Activated T-cell treated with anti-CD3 and anti-CD28 coated beads, Interleukin-2, amount 50 U/mL, for 72 hours (primary cell): ENCODE results near the gene MRPL38. TPM values are rescaled to one million over a fixed set of nuclear protein-coding genes. Genes with fewer than 3 reads are reported as not detected.
A peak's percentile ranks its signal among the peaks of the same experiment; 100 is the strongest.

Source experiments
- ATAC-seq, 2 donors: fragments of 150-1000 bp; cut with Tn5 transposase; replicated peaks in 1 of 2; 2 replicates each; pipeline ENCODE4 v1.10.0; 2021; ENCODE audit warnings: moderate library complexity in 2 of 2, mild to moderate bottlenecking in 1 of 2
- DNase-seq, 2 donors: peaks; one replicate each; pipeline ENCODE4 v3.0.0; 2021 to 2022; ENCODE audit warnings: mixed read lengths in 1 of 2
- H3K27ac Mint-ChIP-seq: one replicate; pipeline ENCODE4 v1.8.0; 2022; ENCODE audit warnings: mild to moderate bottlenecking, moderate library complexity, mixed read lengths
- H3K27me3 Mint-ChIP-seq: one replicate; pipeline ENCODE4 v1.8.0; 2022; ENCODE audit warnings: low read depth, mixed read lengths
- H3K36me3 Mint-ChIP-seq, 2 donors: one replicate each; pipeline ENCODE4 v1.8.0; 2022; ENCODE audit warnings: mixed read lengths in 2 of 2, mild to moderate bottlenecking in 1 of 2; ENCODE audit not compliant: insufficient read depth in 2 of 2
- H3K4me1 Mint-ChIP-seq: one replicate; pipeline ENCODE4 v1.8.0; 2022; ENCODE audit warnings: low read depth, mixed read lengths
- H3K4me3 Mint-ChIP-seq, 2 donors: one replicate each; pipeline ENCODE4 v1.8.0; 2022; ENCODE audit warnings: mild to moderate bottlenecking in 2 of 2, mixed read lengths in 2 of 2, moderate library complexity in 2 of 2
- H3K9me3 Mint-ChIP-seq, 2 donors: one replicate each; pipeline ENCODE4 v1.8.0; 2022; ENCODE audit warnings: mixed read lengths in 2 of 2
- total RNA-seq, 2 donors: library from RNA; stranded (reverse); gene quantifications; one replicate each; pipeline ENCODE4 v1.2.3, GENCODE V29; 2022

MRPL38 gene
- 100 to 1,000 TPM; 101 to 117 TPM for total RNA-seq

GRCh38 chr17:75904749-75905521 lies at the start of gene MRPL38:
TSS of gene MRPL38 (minus strand) at chr17:75904884. CDS start at chr17:75904875, 9 bp downstream.
- H3K4me1 Mint-ChIP-seq, result peaks cover 23% of the 10 kb centered on the region
- H3K9me3 Mint-ChIP-seq, result no peaks in the 10 kb centered on the region
- H3K27ac Mint-ChIP-seq, result peak within 1 kb of the TSS; percentile 88
- peak within 1 kb of the TSS; percentile 96 to 97 for H3K4me3 Mint-ChIP-seq
- H3K27me3 Mint-ChIP-seq, result no peaks in the 10 kb centered on the region
- H3K36me3 Mint-ChIP-seq, result peaks cover 2 to 4% of the 10 kb centered on the region in 2 donors
- ATAC-seq (peak; percentile 98 to 99), DNase-seq (peak; percentile 97 to 99)

- no peaks in the 10 kb centered on the region for H3K4me1 Mint-ChIP-seq
- H3K4me3 Mint-ChIP-seq, result no peak overlapping the region
- DNase-seq, result no peak
- H3K9me3 Mint-ChIP-seq, result no peaks in the 10 kb centered on the region
- peaks cover 6 to 10% of the 10 kb centered on the region in 2 donors for H3K36me3 Mint-ChIP-seq
- H3K27me3 Mint-ChIP-seq, result no peaks in the 10 kb centered on the region
- H3K27ac Mint-ChIP-seq, result no peak overlapping the region
- ATAC-seq, result no peak
Observed at GRCh38 chr17:75950855-75951554, 46.3 kb upstream of the MRPL38 start.

- no peaks in the 10 kb centered on the region for H3K9me3 Mint-ChIP-seq
- ATAC-seq, result no peak
- no peak overlapping the region for H3K4me3 Mint-ChIP-seq
- no peaks in the 10 kb centered on the region for H3K4me1 Mint-ChIP-seq
- no peak for DNase-seq
- H3K36me3 Mint-ChIP-seq, result peaks cover 3 to 6% of the 10 kb centered on the region in 2 donors
- H3K27ac Mint-ChIP-seq, result no peak overlapping the region
- H3K27me3 Mint-ChIP-seq, result no peaks in the 10 kb centered on the region
Observed at GRCh38 chr17:75950421-75950820, 45.7 kb upstream of the MRPL38 start.

- DNase-seq, result no peak
- no peak for ATAC-seq
- Mint-ChIP-seq H3K27ac (no peak overlapping the region), H3K4me1 (peaks cover 14% of the 10 kb centered on the region), H3K27me3 (no peaks in the 10 kb centered on the region), H3K4me3 (no peak overlapping the region), H3K36me3 (peaks cover 0 to 5% of the 10 kb centered on the region in 2 donors), H3K9me3 (no peaks in the 10 kb centered on the region)
Observed at GRCh38 chr17:75945211-75945610, 40.5 kb upstream of the MRPL38 start.

- Mint-ChIP-seq H3K4me3 (no peak overlapping the region), H3K9me3 (no peaks in the 10 kb centered on the region), H3K27ac (no peak overlapping the region), H3K36me3 (peaks cover 0 to 3% of the 10 kb centered on the region in 2 donors), H3K4me1 (peaks cover 18% of the 10 kb centered on the region), H3K27me3 (no peaks in the 10 kb centered on the region)
- ATAC-seq (no peak), DNase-seq (no peak)
Observed at GRCh38 chr17:75943491-75943890, 38.8 kb upstream of the MRPL38 start.

GRCh38 chr17:75942473-75942872 lies 37.8 kb upstream of the MRPL38 start:
- Mint-ChIP-seq H3K27ac (no peak overlapping the region), H3K9me3 (no peaks in the 10 kb centered on the region), H3K36me3 (no peaks in the 10 kb centered on the region), H3K4me3 (no peak overlapping the region), H3K27me3 (no peaks in the 10 kb centered on the region), H3K4me1 (peaks cover 18% of the 10 kb centered on the region)
- ATAC-seq, result no peak
- no peak for DNase-seq

GRCh38 chr17:75941442-75941819 lies 36.7 kb upstream of the MRPL38 start:
- Mint-ChIP-seq H3K4me1 (peaks cover 18% of the 10 kb centered on the region), H3K9me3 (no peaks in the 10 kb centered on the region), H3K4me3 (peak overlapping the region; percentile 84 to 86), H3K36me3 (no peaks in the 10 kb centered on the region), H3K27ac (no peak overlapping the region), H3K27me3 (no peaks in the 10 kb centered on the region)
- DNase-seq (no peak), ATAC-seq (no peak)

GRCh38 chr17:75940727-75941441 lies 36.2 kb upstream of the MRPL38 start, which contains the start of gene FBF1:
TSS of gene FBF1 (minus strand) at chr17:75941042. CDS start at chr17:75938149, 2,893 bp downstream.
- no peaks in the 10 kb centered on the region for H3K27me3 Mint-ChIP-seq
- H3K4me3 Mint-ChIP-seq, result peak within 1 kb of the TSS; percentile 84 to 86
- peaks cover 18% of the 10 kb centered on the region for H3K4me1 Mint-ChIP-seq
- H3K27ac Mint-ChIP-seq, result peak within 1 kb of the TSS; percentile 39
- H3K36me3 Mint-ChIP-seq, result no peaks in the 10 kb centered on the region
- no peaks in the 10 kb centered on the region for H3K9me3 Mint-ChIP-seq
- DNase-seq, result peak; percentile 91 to 92
- ATAC-seq, result peak; percentile 99

- Mint-ChIP-seq H3K9me3 (no peaks in the 10 kb centered on the region), H3K4me1 (peaks cover 18% of the 10 kb centered on the region), H3K36me3 (no peaks in the 10 kb centered on the region), H3K4me3 (no peak overlapping the region), H3K27me3 (no peaks in the 10 kb centered on the region), H3K27ac (no peak overlapping the region)
- no peak for DNase-seq
- no peak for ATAC-seq
Observed at GRCh38 chr17:75937652-75938051, 33.0 kb upstream of the MRPL38 start.

GRCh38 chr17:75933808-75934207 lies 29.1 kb upstream of the MRPL38 start:
- ATAC-seq (no peak), DNase-seq (no peak)
- Mint-ChIP-seq H3K4me1 (no peaks in the 10 kb centered on the region), H3K27ac (no peak overlapping the region), H3K27me3 (no peaks in the 10 kb centered on the region), H3K4me3 (no peak overlapping the region), H3K36me3 (no peaks in the 10 kb centered on the region), H3K9me3 (no peaks in the 10 kb centered on the region)

- Mint-ChIP-seq H3K4me1 (no peaks in the 10 kb centered on the region), H3K36me3 (peaks cover 0 to 1% of the 10 kb centered on the region in 2 donors), H3K27me3 (no peaks in the 10 kb centered on the region), H3K9me3 (no peaks in the 10 kb centered on the region), H3K4me3 (no peak overlapping the region), H3K27ac (no peak overlapping the region)
- DNase-seq (no peak), ATAC-seq (no peak)
Observed at GRCh38 chr17:75932852-75933251, 28.2 kb upstream of the MRPL38 start.

GRCh38 chr17:75931062-75931461 lies 26.4 kb upstream of the MRPL38 start:
- no peak for ATAC-seq
- Mint-ChIP-seq H3K27me3 (no peaks in the 10 kb centered on the region), H3K27ac (no peak overlapping the region), H3K4me1 (no peaks in the 10 kb centered on the region), H3K9me3 (no peaks in the 10 kb centered on the region), H3K36me3 (peaks cover 0 to 3% of the 10 kb centered on the region in 2 donors), H3K4me3 (no peak overlapping the region)
- DNase-seq, result no peak
